Duodenal mucosa (tissue), 2 donors: ENCODE measurements around the gene TIAL1.
A peak's percentile ranks its signal among the peaks of the same experiment; 100 is the strongest.

Experiments
- H3K27ac ChIP-seq: one replicate; pipeline ENCODE4 v1.7.0; 2013; ENCODE audit warnings: low read depth, low read length
- H3K27me3 ChIP-seq, 2 donors: one replicate each; pipeline ENCODE4 v1.7.0; 2013; ENCODE audit warnings: low read length in 2 of 2, control low read depth in 1 of 2; ENCODE audit not compliant: insufficient read depth in 2 of 2, control insufficient read depth in 1 of 2
- H3K36me3 ChIP-seq, 2 donors: one replicate each; pipeline ENCODE4 v1.7.0; 2013; ENCODE audit warnings: low read length in 2 of 2, control low read depth in 1 of 2; ENCODE audit not compliant: insufficient read depth in 2 of 2, control insufficient read depth in 1 of 2
- H3K4me1 ChIP-seq, 2 donors: one replicate each; pipeline ENCODE4 v1.7.0; 2013; ENCODE audit warnings: low read length in 2 of 2, control low read depth in 1 of 2; ENCODE audit not compliant: insufficient read depth in 2 of 2, control insufficient read depth in 1 of 2
- H3K4me3 ChIP-seq, 2 donors: one replicate each; pipeline ENCODE4 v1.7.0; 2013; ENCODE audit warnings: low read length in 2 of 2, low read depth in 1 of 2
- H3K9ac ChIP-seq, 2 donors: one replicate each; pipeline ENCODE4 v1.7.0; 2013; ENCODE audit warnings: low read length in 2 of 2, low read depth in 1 of 2
- H3K9me3 ChIP-seq, 2 donors: one replicate each; pipeline ENCODE4 v1.7.0; 2013; ENCODE audit warnings: low read length in 2 of 2, control low read depth in 1 of 2; ENCODE audit not compliant: control insufficient read depth in 1 of 2

TIAL1 gene

DNA sequence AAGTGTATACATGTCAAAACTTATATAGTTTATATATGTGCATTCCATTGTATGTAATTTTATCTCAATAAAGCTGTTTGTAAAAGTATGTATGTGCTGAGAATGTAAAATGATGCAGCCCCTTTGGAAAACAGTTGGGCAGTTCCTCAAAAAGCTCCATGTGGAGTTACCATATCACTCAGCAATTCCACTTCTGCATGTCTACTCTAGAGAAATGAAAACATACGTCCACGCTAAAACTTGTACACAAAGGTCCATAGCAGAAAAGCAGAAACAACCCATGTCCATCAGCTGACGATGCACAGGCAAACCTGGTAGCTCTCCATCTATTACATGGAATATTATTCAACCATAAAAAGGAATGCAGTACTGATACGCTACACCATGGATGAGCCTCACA lies 45.9 kb downstream of the TIAL1 start:
- H3K36me3 ChIP-seq = no peaks in the 10 kb centered on the region
- no peak overlapping the region for H3K4me3 ChIP-seq
- no peak overlapping the region for H3K27ac ChIP-seq
- H3K4me1 ChIP-seq = no peaks in the 10 kb centered on the region
- peaks cover 0 to 9% of the 10 kb centered on the region in 2 donors for H3K27me3 ChIP-seq
- H3K9ac ChIP-seq = no peak overlapping the region
- no peaks in the 10 kb centered on the region for H3K9me3 ChIP-seq

DNA sequence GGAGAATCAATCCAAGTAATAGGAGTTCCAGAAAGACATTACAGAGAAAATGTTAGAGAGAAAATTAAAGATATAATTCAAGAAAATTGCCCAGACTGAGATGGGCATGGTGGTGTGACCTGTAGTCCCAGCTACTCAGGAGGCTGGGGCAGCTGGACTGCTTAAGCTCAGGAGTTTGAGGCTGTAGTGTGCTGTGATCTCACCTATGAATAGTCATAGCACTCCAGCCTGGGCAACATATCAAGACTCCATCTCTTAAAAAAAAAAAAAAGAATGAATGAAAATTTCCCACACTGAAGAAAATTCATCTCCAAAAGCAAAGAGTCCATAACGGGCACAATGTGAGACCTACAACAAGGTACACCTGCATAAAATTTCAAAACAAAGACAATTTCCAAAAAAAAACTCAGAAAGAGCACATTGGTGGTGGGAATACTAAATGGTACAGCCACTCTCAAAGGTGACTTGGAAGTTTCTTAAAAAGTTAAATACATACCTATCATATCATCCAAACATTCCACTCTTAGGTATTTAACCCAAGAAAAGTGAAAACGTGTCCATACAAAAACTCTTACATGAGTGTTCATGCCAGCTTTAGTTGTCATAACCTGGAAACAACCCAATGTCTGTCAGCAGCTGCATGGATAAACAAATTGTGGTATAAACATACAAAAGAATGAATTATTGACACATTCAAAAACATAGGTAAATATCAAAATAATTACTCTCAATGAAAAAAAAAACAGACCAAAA lies 47.3 kb downstream of the TIAL1 start:
- Histone ChIP-seq H3K27me3 (peaks cover 0 to 9% of the 10 kb centered on the region in 2 donors), H3K36me3 (no peaks in the 10 kb centered on the region), H3K4me3 (no peak overlapping the region), H3K9ac (no peak overlapping the region), H3K9me3 (no peaks in the 10 kb centered on the region), H3K4me1 (no peaks in the 10 kb centered on the region), H3K27ac (no peak overlapping the region)

DNA sequence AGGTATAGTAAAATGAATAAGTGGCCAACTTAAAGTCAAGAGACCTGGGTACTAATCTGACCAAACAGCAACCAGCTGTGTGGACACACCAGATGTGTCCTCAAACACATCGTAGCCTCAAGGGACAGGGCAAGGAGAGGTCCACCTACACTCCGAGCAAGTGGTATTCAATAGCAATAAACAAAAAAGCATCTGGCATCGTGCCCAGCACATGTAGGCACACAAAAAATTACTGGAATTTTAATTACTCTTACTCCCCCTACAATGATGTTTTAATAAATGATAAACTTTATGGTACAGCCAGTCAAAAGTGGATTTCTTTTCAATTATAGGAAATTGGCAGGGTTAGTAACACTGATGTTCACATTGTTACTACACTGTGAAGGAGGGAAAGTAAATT lies 50.8 kb downstream of the TIAL1 start:
- H3K9me3 ChIP-seq = no peaks in the 10 kb centered on the region
- H3K9ac ChIP-seq = no peak overlapping the region
- H3K27ac ChIP-seq = no peak overlapping the region
- peaks cover 4 to 5% of the 10 kb centered on the region in 2 donors for H3K4me1 ChIP-seq
- peaks cover 0 to 9% of the 10 kb centered on the region in 2 donors for H3K27me3 ChIP-seq
- H3K4me3 ChIP-seq = no peak overlapping the region
- H3K36me3 ChIP-seq = no peaks in the 10 kb centered on the region

DNA sequence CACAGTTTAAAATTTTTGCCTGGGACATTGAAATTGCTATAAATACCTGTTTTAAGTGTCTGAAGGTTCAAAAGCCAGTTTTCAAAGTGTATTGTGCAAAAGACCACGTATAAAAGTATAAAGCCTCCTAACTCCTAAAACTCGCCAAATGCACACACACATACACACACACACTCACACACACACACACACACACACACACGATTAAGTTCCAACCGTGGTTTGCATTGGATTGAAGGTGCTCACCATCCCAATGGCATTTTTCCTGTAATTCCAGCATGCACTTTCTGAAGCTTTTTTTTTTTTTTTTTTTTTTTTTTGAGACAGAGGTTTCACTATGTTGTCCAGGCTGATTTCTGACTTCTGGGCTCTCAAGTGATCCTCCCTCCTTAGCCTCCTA lies 51.5 kb downstream of the TIAL1 start:
- Histone ChIP-seq H3K27ac (no peak overlapping the region), H3K27me3 (peaks cover 0 to 9% of the 10 kb centered on the region in 2 donors), H3K4me1 (peaks cover 5 to 8% of the 10 kb centered on the region in 2 donors), H3K9ac (no peak overlapping the region), H3K4me3 (no peak overlapping the region), H3K36me3 (no peaks in the 10 kb centered on the region), H3K9me3 (no peaks in the 10 kb centered on the region)

DNA sequence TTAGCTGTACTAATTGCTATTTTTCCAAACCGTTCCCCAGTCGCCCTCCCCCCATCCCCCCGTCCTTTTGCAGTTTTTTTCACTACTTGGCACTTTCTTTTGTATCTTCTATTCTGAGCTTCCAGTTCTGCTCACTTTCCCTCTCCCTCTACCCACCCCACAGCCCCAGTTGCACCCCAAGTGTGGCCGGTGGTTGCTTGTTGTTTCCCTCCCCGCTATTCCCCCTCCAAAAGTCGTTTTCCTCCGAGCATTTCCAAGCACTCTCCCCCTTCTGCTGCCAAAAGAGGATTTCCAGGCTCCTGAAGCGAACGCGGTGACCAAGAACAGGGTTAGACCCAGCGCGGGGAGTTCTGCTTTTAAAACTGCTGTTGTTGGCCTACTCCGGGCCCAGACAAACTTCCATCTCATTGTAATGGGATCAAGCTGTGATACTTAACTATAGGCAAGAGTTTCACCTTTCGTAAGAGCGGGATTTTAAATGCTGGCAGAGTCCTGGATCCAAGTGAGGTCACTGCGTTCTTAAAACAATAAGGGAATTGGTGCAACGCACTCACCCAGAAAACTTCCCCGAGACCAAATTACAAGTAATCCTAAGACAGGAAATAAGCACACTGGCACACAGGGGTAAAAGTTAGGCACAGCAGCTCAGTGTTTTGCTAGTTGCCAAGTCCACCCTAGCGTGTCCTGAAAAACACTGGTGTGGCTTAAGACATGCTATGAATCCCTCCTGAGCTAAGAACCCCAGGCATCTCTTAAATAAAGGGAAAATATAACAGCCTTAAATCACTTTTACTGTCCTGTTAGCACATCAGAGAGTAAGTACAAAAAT lies 52.7 kb downstream of the TIAL1 start:
- peak overlapping the region in 1 of 2 donors; percentile 76 for H3K4me3 ChIP-seq
- peak overlapping the region in 1 of 2 donors; percentile 20 for H3K9ac ChIP-seq
- H3K36me3 ChIP-seq = no peaks in the 10 kb centered on the region
- H3K4me1 ChIP-seq = peaks cover 10 to 13% of the 10 kb centered on the region in 2 donors
- H3K9me3 ChIP-seq = no peaks in the 10 kb centered on the region
- H3K27ac ChIP-seq = no peak overlapping the region
- H3K27me3 ChIP-seq = peaks cover 0 to 9% of the 10 kb centered on the region in 2 donors

DNA sequence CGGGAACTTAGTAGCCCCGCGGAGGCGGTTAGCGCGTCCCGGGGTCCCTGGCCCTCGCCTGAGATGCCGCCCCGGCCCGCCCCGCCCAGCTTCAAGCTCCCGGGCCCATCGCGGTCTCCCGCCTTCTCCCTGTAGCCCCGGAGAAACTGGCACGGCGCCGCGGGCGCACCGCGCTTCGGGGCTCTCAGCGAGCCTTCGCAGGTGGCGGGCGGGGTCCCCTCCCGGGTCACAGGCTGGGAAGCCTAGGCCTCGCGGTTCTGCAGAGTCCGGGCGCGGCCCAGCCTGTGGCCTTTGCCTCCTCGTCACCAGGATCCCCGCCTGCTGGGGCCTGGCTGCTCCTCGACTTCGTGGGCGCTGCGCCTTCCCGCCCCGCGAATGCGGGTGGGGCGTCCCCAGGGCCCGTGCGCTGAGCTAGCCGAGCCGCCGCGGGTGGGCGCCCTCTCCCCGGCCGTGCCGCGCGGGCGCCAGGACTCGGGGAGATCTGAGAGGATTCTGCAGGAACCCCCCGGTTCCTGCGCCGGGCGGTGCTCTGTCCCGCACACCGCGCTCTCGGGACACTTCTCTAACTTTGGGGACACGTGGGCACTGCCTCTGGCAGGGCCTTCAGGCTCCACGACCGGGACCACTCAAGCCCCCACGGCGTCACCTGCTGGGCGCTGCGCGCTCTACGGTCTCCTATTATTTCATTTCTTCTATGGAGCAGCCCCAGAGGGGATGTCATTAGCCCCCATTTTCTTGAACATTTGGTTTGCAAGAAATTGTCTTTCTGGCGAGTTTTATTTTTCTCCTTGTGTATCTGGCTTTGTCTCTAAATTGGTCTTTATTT lies 53.6 kb downstream of the TIAL1 start:
- peaks cover 0 to under 1% of the 10 kb centered on the region in 2 donors for H3K27me3 ChIP-seq
- peak overlapping the region; percentile 49 for H3K27ac ChIP-seq
- H3K36me3 ChIP-seq = no peaks in the 10 kb centered on the region
- H3K9me3 ChIP-seq = no peaks in the 10 kb centered on the region
- peak overlapping the region; percentile 20 to 43 for H3K9ac ChIP-seq
- peak overlapping the region; percentile 76 to 81 for H3K4me3 ChIP-seq
- peaks cover 12 to 16% of the 10 kb centered on the region in 2 donors for H3K4me1 ChIP-seq

DNA sequence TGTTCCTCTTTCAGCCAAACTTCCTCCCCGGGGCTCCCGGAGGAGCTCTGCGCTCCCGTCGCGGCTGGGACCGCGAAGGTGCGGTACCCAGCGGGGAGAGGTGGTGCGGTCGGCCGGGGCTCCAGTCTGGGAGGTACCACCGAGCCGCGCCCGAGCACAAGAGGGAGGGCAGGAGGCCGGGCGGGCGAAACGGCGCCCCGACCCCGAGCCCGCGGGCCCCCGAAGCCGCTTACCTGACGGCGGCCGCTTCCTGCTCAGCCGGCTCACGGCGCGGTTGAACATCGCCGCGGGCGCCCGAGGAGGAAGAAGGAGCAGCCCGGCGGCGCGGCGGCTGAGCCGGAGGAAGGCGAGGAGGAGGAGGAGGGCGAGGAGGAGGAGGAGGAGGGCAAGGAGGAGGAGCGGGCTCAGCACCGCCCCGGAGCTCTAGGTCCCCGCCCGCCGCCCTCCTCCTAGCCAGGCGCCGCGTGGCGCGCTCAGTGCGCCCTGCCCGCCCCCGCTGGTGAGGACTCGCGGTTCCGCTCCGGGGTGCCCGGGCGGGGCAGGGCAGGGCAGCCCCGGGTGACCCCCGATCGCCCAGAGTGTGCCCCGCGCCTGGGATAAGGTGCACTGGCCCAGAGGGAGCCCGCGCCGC lies 54.3 kb downstream of the TIAL1 start, which contains the start of gene RGS10:
RGS10 (minus strand) TSS at position 363 of the 631 bp plus-strand sequence; CDS start at position 282, 81 bp downstream.
- peaks cover 12 to 20% of the 10 kb centered on the region in 2 donors for H3K4me1 ChIP-seq
- H3K27me3 ChIP-seq = no peaks in the 10 kb centered on the region
- H3K36me3 ChIP-seq = no peaks in the 10 kb centered on the region
- peak within 1 kb of the TSS; percentile 49 for H3K27ac ChIP-seq
- peak within 1 kb of the TSS; percentile 76 to 81 for H3K4me3 ChIP-seq
- no peaks in the 10 kb centered on the region for H3K9me3 ChIP-seq
- peak within 1 kb of the TSS; percentile 56 to 84 for H3K9ac ChIP-seq

DNA sequence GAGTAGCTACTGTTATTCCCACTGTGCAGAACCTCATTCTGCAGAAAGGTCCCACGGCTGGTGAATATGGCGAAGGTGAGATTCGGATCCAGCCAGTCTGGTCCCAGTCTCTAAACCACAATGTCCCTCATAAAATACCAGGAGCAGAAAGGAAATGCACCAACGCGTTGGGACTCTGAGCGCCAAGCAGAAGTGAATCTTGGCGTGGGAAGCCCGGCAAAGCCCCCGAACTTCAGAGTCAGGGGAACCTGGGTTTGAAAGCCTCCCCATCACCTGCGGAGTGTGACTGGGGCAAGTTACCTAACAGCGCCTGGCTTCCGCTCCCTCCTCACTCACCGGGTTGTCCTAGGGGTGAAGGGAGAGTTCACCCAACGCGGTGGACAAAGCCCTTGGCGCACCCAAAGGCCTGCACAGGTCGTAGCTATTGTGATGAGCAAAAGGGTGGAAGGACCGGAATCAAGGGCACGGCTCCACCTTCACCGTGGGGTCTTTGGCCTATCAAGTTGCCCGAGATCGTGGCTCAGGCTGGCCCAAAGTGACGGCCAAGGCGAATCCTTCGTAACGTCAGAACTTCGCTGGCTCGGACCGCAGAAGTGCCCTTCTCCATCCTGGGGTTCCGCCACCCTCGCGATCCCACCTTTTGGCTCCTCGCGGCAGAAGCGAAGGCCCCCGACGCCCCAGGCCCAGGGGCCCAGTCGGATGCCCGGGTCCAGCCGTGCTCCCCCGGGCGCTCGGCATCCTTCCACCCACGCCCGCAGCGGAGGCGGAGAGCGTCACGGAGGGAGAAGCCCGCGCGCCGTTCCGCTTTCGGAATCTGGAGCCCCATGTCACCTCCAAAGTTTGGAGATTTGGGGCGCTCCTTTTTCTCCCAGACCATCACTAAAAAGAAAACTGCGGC lies 55.1 kb downstream of the TIAL1 start:
- Histone ChIP-seq H3K4me1 (peaks cover 14 to 21% of the 10 kb centered on the region in 2 donors), H3K4me3 (peak overlapping the region; percentile 76 to 81), H3K9ac (peak overlapping the region; percentile 56 to 84), H3K27ac (peak overlapping the region; percentile 22), H3K27me3 (no peaks in the 10 kb centered on the region), H3K36me3 (no peaks in the 10 kb centered on the region), H3K9me3 (no peaks in the 10 kb centered on the region)

DNA sequence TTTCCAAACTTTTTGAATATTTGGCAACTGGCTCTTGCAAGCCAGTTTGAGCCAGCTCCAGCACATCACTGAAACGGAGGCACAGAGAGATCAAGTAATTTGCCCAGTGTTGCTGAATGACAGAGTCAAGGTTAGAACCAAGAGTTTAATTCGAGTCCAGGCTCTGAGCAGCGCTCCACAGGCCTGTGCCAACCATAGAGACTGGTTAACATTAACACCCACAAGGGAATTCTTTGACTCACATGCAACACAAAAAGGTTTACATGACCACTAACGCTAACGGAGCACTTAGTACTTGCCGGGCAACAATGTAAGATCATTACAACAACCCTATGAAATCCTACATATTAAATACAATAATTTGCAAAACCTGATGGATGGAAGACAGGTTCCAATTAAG lies 55.7 kb downstream of the TIAL1 start:
- no peaks in the 10 kb centered on the region for H3K9me3 ChIP-seq
- peaks cover 20 to 27% of the 10 kb centered on the region in 2 donors for H3K4me1 ChIP-seq
- H3K4me3 ChIP-seq = peak overlapping the region; percentile 76 to 81
- H3K27ac ChIP-seq = no peak overlapping the region
- no peaks in the 10 kb centered on the region for H3K27me3 ChIP-seq
- no peaks in the 10 kb centered on the region for H3K36me3 ChIP-seq
- peak overlapping the region in 1 of 2 donors; percentile 84 for H3K9ac ChIP-seq
